HepG2 (cell line): ENCODE measurements around the gene BTBD7. TPM values are rescaled to one million over a fixed set of nuclear protein-coding genes. Genes with fewer than 3 reads are reported as not detected.

ENCODE experiments used
- ATAC-seq: fragments of 200-7000 bp; cut with Tn5 transposase; 3 replicates; pipeline ENCODE4 v1.9.1; 2020; ENCODE audit warnings: mild to moderate bottlenecking, moderate library complexity
- BruUV-seq: library from RNA; stranded (reverse); fragments of 400-500 nt; replicated peaks from 2 replicates; lab custom pipeline; 2021; lab: Mats Ljungman, UMichigan
- CTCF ChIA-PET: fragments of 300-600 bp; formaldehyde crosslinking; extraction: SDS; loops from one replicate; lab custom pipeline; 2021; ENCODE audit warnings: low total read pairs, inconsistent platforms, low intra/inter-chr PET ratio; lab: Yijun Ruan, JAX
- POLR2A ChIA-PET: fragments of 350-600 bp; sonication (Branson Sonifier 250); formaldehyde crosslinking; loops from one replicate; lab custom pipeline; 2020; ENCODE audit warnings: antibody characterized with exemption, inconsistent platforms; lab: Yijun Ruan, JAX
- DNase-seq: peaks from one replicate; pipeline ENCODE4 v3.0.0-alpha.2; 2015; ENCODE audit warnings: low spot score
- FAIRE-seq: peaks from 3 replicates; lab custom pipeline; 2011; peaks lifted over from hg19 to GRCh38; lab: Jason Lieb, UNC
- H2AFZ ChIP-seq: one replicate; pipeline ENCODE4 v1.6.1; 2011; ENCODE audit warnings: low read length, inconsistent platforms
- H3K27ac ChIP-seq: fragments of 300-600 bp; 3 replicates; pipeline ENCODE4 v1.8.0; 2011; ENCODE audit warnings: mixed run types, mild to moderate bottlenecking, mixed read lengths, low read length, inconsistent platforms; ENCODE audit not compliant: insufficient read depth; ENCODE audit errors: extremely low read length
- H3K27me3 ChIP-seq, 2 experiments: fragments of 200-600 bp in 1 of 2; 2 replicates in 1 of 2; 3 replicates in 1 of 2; pipeline versions ENCODE4 v1.6.0 to v1.8.0; 2011; ENCODE audit warnings: low read length in 2 of 2, mild to moderate bottlenecking in 2 of 2, moderate library complexity in 2 of 2, inconsistent platforms in 1 of 2; ENCODE audit not compliant: insufficient read depth in 2 of 2, control insufficient read depth in 1 of 2
- H3K36me3 ChIP-seq, 2 experiments: fragments of 200-600 bp in 1 of 2; replicated peaks in 1 of 2; 2 replicates in 1 of 2; 3 replicates in 1 of 2; pipeline versions ENCODE4 v1.5.1 to v1.8.0; 2011; ENCODE audit warnings: low read length in 2 of 2, inconsistent platforms in 1 of 2; ENCODE audit not compliant: insufficient read depth in 2 of 2, control insufficient read depth in 1 of 2
- H3K4me1 ChIP-seq: 2 replicates; pipeline ENCODE4 v1.5.1; 2012; ENCODE audit warnings: low read length, inconsistent platforms; ENCODE audit not compliant: insufficient read depth
- H3K4me2 ChIP-seq: 2 replicates; pipeline ENCODE4 v1.6.0; 2011; ENCODE audit warnings: low read depth, low read length, inconsistent platforms
- H3K4me3 ChIP-seq, 3 experiments: fragments of 200-600 bp in 1 of 3; sonication (generic), shearing (Covaris generic) in 1 of 3; replicated peaks in 1 of 3; 2 replicates each; pipeline ENCODE4 v1.5.1; 2011 to 2016; ENCODE audit warnings: low read length in 3 of 3, inconsistent platforms in 2 of 3, low read depth in 2 of 3, mild to moderate bottlenecking in 2 of 3, control low read depth in 1 of 3, mixed read lengths in 1 of 3; ENCODE audit not compliant: insufficient read depth in 1 of 3
- H3K79me2 ChIP-seq: one replicate; pipeline ENCODE4 v1.6.1; 2011; ENCODE audit warnings: low read length, inconsistent platforms; ENCODE audit not compliant: insufficient read depth
- H3K9ac ChIP-seq: 2 replicates; pipeline ENCODE4 v1.6.0; 2011; ENCODE audit warnings: mild to moderate bottlenecking, low read depth, low read length, inconsistent platforms; ENCODE audit not compliant: insufficient read depth
- H3K9me3 ChIP-seq: 2 replicates; pipeline ENCODE4 v1.5.1; 2012; ENCODE audit warnings: mild to moderate bottlenecking, low read length
- H4K20me1 ChIP-seq: 2 replicates; pipeline ENCODE4 v1.6.0; 2011; ENCODE audit warnings: inconsistent platforms, mild to moderate bottlenecking, low read length, moderate library complexity; ENCODE audit not compliant: insufficient read depth
- CHD2 ChIP-seq: IDR thresholded peaks from 2 replicates; pipeline ENCODE4 v1.6.1; 2011; ENCODE audit warnings: low read depth, low read length, improper control_type of control experiment
- GATAD2A ChIP-seq: IDR thresholded peaks from 2 replicates; pipeline ENCODE4 v1.6.1; 2016
- HHEX ChIP-seq: IDR thresholded peaks from 2 replicates; pipeline ENCODE4 v1.6.1; 2016; ENCODE audit warnings: control low read depth
- NR2F1 ChIP-seq, 2 experiments: fragments of 450-650 bp in 1 of 2; formaldehyde crosslinking in 1 of 2; IDR thresholded peaks; 2 replicates each; pipeline versions ENCODE4 v1.5.0 to v1.6.1; 2016 to 2020; ENCODE audit warnings: mild to moderate bottlenecking in 1 of 2, missing compliant biosample characterization in 1 of 2, missing genetic modification reagents in 1 of 2, moderate library complexity in 1 of 2
- NRL ChIP-seq: sonication (generic); formaldehyde crosslinking; IDR thresholded peaks from 2 replicates; pipeline ENCODE4 v1.5.0; 2020; ENCODE audit warnings: missing genetic modification reagents, mild to moderate bottlenecking, moderate library complexity, borderline replicate concordance
- RXRB ChIP-seq: IDR thresholded peaks from 2 replicates; pipeline ENCODE4 v1.6.1; 2016; ENCODE audit warnings: borderline replicate concordance, missing genetic modification reagents, missing compliant biosample characterization
- SATB2 ChIP-seq: sonication (generic); formaldehyde crosslinking; IDR thresholded peaks from 2 replicates; pipeline ENCODE4 v1.5.0; 2020; ENCODE audit warnings: missing genetic modification reagents
- XBP1 ChIP-seq: sonication (generic); formaldehyde crosslinking; IDR thresholded peaks from 2 replicates; pipeline ENCODE4 v1.5.0; 2020; ENCODE audit warnings: missing genetic modification reagents
- ZFP41 ChIP-seq: sonication (generic); formaldehyde crosslinking; IDR thresholded peaks from 2 replicates; pipeline ENCODE4 v1.4.0; 2020; ENCODE audit warnings: mild to moderate bottlenecking, missing genetic modification reagents, borderline replicate concordance
- ZKSCAN8 ChIP-seq: IDR thresholded peaks from 2 replicates; pipeline ENCODE4 v1.6.1; 2016; ENCODE audit warnings: borderline replicate concordance, missing genetic modification reagents, missing compliant biosample characterization
- ZNF564 ChIP-seq: sonication (generic); formaldehyde crosslinking; IDR thresholded peaks from 2 replicates; pipeline ENCODE4 v1.8.1; 2023; ENCODE audit warnings: mild to moderate bottlenecking, missing genetic modification reagents
- ZNF724P ChIP-seq: sonication (generic); formaldehyde crosslinking; IDR thresholded peaks from 2 replicates; pipeline ENCODE4 v1.8.0; 2022; ENCODE audit warnings: missing genetic modification reagents, borderline replicate concordance
- WGBS: methylation state at CpG from one replicate; pipeline ENCODE4 v1.1.6; 2017; ENCODE audit warnings: low lambda C conversion rate; 5-methylcytosine and 5-hydroxymethylcytosine counted together
- in situ Hi-C: cut with HindIII; loops from 2 replicates; pipeline ENCODE4 v1.10.0; 2017; ENCODE audit warnings: low pct_unique_long_range_greater_than_20kb; ENCODE audit not compliant: extremely low pct_ligation_motif_present
- intact Hi-C: fragments of 100-400 bp; cut with micrococcal nuclease; formaldehyde crosslinking; loops from one replicate; pipeline ENCODE4 v1.10.0; 2022; ENCODE audit not compliant: unreplicated experiment
- polyA plus RNA-seq, 8 experiments: library from polyadenylated mRNA; depleted of rRNA in 3 of 8; stranded (reverse) in 7 of 8; unstranded in 1 of 8; fragments of >200 nt; fragmentation: Illumina TruSeq in 4 of 8; extraction: Trizol in 4 of 8; gene quantifications; 2 replicates each; pipeline versions ENCODE4 v1.2.1 to v1.2.3, GENCODE V29; 2011 to 2016; ENCODE audit warnings: low read depth in 4 of 8, missing spikeins in 1 of 8, mixed read lengths in 1 of 8; ENCODE audit not compliant: insufficient read depth in 1 of 8
- total RNA-seq, 5 experiments: library from RNA; depleted of rRNA; stranded (reverse); fragments of >200 nt; fragmentation: Illumina TruSeq; extraction: Trizol; gene quantifications; 2 replicates each; pipeline ENCODE4 v1.2.3, GENCODE V29; 2016; ENCODE audit warnings: low read depth in 1 of 5
- TF ChIP-seq, protein P1 (sequence below): sonication (generic); formaldehyde crosslinking; IDR thresholded peaks from 2 replicates; pipeline ENCODE4 v1.5.0; 2020; ENCODE audit warnings: mild to moderate bottlenecking, missing genetic modification reagents
- TF ChIP-seq, protein P2 (sequence below): sonication (generic); formaldehyde crosslinking; IDR thresholded peaks from 2 replicates; pipeline ENCODE4 v1.5.0; 2020; ENCODE audit warnings: mild to moderate bottlenecking, missing genetic modification reagents, borderline replicate concordance
- TF ChIP-seq, protein P3 (sequence below): sonication (generic); formaldehyde crosslinking; IDR thresholded peaks from 2 replicates; pipeline ENCODE4 v1.4.0; 2020; ENCODE audit warnings: missing genetic modification reagents
- TF ChIP-seq, protein P4 (sequence below): sonication (generic); formaldehyde crosslinking; IDR thresholded peaks from 2 replicates; pipeline ENCODE4 v1.8.1; 2023; ENCODE audit warnings: missing genetic modification reagents, mild to moderate bottlenecking, borderline replicate concordance
- TF ChIP-seq, protein P5 (sequence below): sonication (generic); formaldehyde crosslinking; IDR thresholded peaks from 2 replicates; pipeline ENCODE4 v1.8.1; 2023; ENCODE audit warnings: mild to moderate bottlenecking, missing genetic modification reagents, borderline replicate concordance

Gene BTBD7
- total and polyA plus RNA-seq, 2 of the 13 experiments (the other 11 are each of a cell fraction or from before 2014, with no cell fraction given): 11.6 to 15.2 TPM

GRCh38 chr14:93214598-93214997 is 118.2 kb downstream of the BTBD7 start (continued):
- TF ChIP-seq ZKSCAN8 (CRISPR knock-in tag) (no peak), ZFP41 (CRISPR knock-in tag) (no peak), CHD2 (no peak), XBP1 (no peak)
- TF ChIP-seq, protein P1, sequence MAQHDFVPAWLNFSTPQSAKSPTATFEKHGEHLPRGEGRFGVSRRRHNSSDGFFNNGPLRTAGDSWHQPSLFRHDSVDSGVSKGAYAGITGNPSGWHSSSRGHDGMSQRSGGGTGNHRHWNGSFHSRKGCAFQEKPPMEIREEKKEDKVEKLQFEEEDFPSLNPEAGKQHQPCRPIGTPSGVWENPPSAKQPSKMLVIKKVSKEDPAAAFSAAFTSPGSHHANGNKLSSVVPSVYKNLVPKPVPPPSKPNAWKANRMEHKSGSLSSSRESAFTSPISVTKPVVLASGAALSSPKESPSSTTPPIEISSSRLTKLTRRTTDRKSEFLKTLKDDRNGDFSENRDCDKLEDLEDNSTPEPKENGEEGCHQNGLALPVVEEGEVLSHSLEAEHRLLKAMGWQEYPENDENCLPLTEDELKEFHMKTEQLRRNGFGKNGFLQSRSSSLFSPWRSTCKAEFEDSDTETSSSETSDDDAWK (CRISPR knock-in tag): no peak

DNA sequence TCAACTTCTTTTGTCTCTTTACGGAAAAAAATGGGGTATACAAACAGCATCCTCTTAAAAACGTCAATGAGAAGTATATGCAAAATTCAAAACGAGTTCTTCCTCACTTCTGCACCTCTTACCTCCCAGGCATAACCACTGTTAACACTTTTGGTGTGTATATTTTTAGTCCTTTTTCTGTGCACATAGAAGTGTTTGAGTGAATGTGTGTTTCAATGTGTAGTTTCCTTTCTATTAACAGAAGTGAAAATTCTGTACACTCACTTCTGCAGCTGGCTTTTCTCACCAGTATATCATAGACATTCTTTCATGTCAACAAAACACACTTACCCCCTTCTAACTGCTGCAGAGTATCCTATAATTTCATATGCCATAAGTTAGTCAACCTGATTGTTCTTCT is 120.4 kb downstream of the BTBD7 start:
- no peak overlapping the region for H3K9ac ChIP-seq
- WGBS: 75% methylated on average over 3 of the region's 3 CpGs
- no peaks in the 10 kb centered on the region for H4K20me1 ChIP-seq
- no TSS peak for BruUV-seq
- H3K4me2 ChIP-seq: no peak overlapping the region
- no peak overlapping the region for H3K4me3 ChIP-seq
- CTCF ChIA-PET: no interaction called here
- H3K36me3 ChIP-seq: peaks cover 1 to 10% of the 10 kb centered on the region in 2 experiments; a peak in 4 of 5 replicates
- intact Hi-C loops: no loop called here
- no peaks in the 10 kb centered on the region; a peak in 1 of 5 replicates for H3K27me3 ChIP-seq
- FAIRE-seq (no peak), DNase-seq (no peak), ATAC-seq (no peak)
- no peaks in the 10 kb centered on the region for H3K9me3 ChIP-seq
- in situ Hi-C loops: no loop called here
- POLR2A ChIA-PET: no interaction called here
- H3K79me2 ChIP-seq: peaks cover 9% of the 10 kb centered on the region
- H3K27ac ChIP-seq: no peak overlapping the region
- peaks cover 13% of the 10 kb centered on the region for H3K4me1 ChIP-seq
- no peak overlapping the region for H2AFZ ChIP-seq
- TF ChIP-seq, protein P2, sequence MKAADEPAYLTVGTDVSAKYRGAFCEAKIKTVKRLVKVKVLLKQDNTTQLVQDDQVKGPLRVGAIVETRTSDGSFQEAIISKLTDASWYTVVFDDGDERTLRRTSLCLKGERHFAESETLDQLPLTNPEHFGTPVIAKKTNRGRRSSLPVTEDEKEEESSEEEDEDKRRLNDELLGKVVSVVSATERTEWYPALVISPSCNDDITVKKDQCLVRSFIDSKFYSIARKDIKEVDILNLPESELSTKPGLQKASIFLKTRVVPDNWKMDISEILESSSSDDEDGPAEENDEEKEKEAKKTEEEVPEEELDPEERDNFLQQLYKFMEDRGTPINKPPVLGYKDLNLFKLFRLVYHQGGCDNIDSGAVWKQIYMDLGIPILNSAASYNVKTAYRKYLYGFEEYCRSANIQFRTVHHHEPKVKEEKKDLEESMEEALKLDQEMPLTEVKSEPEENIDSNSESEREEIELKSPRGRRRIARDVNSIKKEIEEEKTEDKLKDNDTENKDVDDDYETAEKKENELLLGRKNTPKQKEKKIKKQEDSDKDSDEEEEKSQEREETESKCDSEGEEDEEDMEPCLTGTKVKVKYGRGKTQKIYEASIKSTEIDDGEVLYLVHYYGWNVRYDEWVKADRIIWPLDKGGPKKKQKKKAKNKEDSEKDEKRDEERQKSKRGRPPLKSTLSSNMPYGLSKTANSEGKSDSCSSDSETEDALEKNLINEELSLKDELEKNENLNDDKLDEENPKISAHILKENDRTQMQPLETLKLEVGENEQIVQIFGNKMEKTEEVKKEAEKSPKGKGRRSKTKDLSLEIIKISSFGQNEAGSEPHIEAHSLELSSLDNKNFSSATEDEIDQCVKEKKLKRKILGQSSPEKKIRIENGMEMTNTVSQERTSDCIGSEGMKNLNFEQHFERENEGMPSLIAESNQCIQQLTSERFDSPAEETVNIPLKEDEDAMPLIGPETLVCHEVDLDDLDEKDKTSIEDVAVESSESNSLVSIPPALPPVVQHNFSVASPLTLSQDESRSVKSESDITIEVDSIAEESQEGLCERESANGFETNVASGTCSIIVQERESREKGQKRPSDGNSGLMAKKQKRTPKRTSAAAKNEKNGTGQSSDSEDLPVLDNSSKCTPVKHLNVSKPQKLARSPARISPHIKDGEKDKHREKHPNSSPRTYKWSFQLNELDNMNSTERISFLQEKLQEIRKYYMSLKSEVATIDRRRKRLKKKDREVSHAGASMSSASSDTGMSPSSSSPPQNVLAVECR: no peak
- TF ChIP-seq SATB2: no peak
- TF ChIP-seq, protein P3, sequence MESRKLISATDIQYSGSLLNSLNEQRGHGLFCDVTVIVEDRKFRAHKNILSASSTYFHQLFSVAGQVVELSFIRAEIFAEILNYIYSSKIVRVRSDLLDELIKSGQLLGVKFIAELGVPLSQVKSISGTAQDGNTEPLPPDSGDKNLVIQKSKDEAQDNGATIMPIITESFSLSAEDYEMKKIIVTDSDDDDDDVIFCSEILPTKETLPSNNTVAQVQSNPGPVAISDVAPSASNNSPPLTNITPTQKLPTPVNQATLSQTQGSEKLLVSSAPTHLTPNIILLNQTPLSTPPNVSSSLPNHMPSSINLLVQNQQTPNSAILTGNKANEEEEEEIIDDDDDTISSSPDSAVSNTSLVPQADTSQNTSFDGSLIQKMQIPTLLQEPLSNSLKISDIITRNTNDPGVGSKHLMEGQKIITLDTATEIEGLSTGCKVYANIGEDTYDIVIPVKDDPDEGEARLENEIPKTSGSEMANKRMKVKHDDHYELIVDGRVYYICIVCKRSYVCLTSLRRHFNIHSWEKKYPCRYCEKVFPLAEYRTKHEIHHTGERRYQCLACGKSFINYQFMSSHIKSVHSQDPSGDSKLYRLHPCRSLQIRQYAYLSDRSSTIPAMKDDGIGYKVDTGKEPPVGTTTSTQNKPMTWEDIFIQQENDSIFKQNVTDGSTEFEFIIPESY (CRISPR knock-in tag): no peak
- TF ChIP-seq, protein P4, sequence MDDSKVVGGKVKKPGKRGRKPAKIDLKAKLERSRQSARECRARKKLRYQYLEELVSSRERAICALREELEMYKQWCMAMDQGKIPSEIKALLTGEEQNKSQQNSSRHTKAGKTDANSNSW: no peak
- TF ChIP-seq NRL (CRISPR knock-in tag): no peak
- no peak for TF ChIP-seq GATAD2A
- TF ChIP-seq RXRB (CRISPR knock-in tag): no peak
- TF ChIP-seq ZNF724P (CRISPR knock-in tag): no peak
- no peak for TF ChIP-seq ZNF564
- no peak for TF ChIP-seq HHEX (CRISPR knock-in tag)
- TF ChIP-seq, protein P5, sequence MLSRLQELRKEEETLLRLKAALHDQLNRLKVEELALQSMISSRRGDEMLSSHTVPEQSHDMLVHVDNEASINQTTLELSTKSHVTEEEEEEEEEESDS (CRISPR knock-in tag): no peak
- no peak for TF ChIP-seq NR2F1 (CRISPR knock-in tag; IDR thresholded peaks at IDR 0.05)
